OCI-LY1 (cell line): ENCODE results near the gene KLHDC7B.

Experiments
- EZH2 ChIP-seq: fragments of 200-600 bp; sonication (generic), shearing (Covaris generic); IDR thresholded peaks from 2 replicates; pipeline ENCODE4 v1.8.0; 2017; ENCODE audit warnings: borderline replicate concordance, mixed run types, mild to moderate bottlenecking, antibody characterized with exemption, low read length, moderate library complexity, mixed read lengths
- TF ChIP-seq, protein P1 (sequence below): fragments of 200-600 bp; sonication (generic), shearing (Covaris generic); IDR thresholded peaks from 2 replicates; pipeline ENCODE4 v1.5.1; 2017; ENCODE audit warnings: mild to moderate bottlenecking, antibody characterized with exemption, low read length, moderate library complexity, mixed read lengths

DNA sequence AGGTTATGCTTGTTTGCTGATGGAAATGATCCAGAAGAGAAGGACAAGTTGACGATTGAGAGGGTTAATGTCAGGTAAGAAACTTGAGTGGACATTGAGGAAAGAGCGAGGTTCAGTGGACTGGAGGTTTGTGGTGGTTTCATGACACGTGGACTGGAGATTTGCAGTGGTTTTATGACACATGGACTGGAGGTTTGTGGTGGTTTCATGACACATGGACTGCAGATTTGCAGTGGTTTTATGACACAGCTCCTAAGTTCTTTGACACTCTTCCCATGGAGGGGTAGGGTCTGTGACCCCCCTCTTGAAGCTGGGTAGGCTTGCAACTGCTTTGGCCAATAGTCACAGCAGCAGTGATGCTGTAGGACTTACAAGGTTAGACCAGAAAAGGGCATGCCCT, 49.5 kb downstream of the KLHDC7B start:
- TF ChIP-seq, protein P1, sequence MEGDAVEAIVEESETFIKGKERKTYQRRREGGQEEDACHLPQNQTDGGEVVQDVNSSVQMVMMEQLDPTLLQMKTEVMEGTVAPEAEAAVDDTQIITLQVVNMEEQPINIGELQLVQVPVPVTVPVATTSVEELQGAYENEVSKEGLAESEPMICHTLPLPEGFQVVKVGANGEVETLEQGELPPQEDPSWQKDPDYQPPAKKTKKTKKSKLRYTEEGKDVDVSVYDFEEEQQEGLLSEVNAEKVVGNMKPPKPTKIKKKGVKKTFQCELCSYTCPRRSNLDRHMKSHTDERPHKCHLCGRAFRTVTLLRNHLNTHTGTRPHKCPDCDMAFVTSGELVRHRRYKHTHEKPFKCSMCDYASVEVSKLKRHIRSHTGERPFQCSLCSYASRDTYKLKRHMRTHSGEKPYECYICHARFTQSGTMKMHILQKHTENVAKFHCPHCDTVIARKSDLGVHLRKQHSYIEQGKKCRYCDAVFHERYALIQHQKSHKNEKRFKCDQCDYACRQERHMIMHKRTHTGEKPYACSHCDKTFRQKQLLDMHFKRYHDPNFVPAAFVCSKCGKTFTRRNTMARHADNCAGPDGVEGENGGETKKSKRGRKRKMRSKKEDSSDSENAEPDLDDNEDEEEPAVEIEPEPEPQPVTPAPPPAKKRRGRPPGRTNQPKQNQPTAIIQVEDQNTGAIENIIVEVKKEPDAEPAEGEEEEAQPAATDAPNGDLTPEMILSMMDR, result no peak
- TF ChIP-seq EZH2, result no peak
